Measurements from ENCODE around the gene METTL23. TPM values are rescaled to one million over a fixed set of nuclear protein-coding genes. Genes with fewer than 3 reads are reported as not detected.
A peak's percentile ranks its signal among the peaks of the same experiment; 100 is the strongest.

The METTL23 gene
- polyA plus RNA-seq, 1 donor (not counting 4 experiments of a cell fraction or from before 2014, with no cell fraction given): 48.3 TPM

DNA sequence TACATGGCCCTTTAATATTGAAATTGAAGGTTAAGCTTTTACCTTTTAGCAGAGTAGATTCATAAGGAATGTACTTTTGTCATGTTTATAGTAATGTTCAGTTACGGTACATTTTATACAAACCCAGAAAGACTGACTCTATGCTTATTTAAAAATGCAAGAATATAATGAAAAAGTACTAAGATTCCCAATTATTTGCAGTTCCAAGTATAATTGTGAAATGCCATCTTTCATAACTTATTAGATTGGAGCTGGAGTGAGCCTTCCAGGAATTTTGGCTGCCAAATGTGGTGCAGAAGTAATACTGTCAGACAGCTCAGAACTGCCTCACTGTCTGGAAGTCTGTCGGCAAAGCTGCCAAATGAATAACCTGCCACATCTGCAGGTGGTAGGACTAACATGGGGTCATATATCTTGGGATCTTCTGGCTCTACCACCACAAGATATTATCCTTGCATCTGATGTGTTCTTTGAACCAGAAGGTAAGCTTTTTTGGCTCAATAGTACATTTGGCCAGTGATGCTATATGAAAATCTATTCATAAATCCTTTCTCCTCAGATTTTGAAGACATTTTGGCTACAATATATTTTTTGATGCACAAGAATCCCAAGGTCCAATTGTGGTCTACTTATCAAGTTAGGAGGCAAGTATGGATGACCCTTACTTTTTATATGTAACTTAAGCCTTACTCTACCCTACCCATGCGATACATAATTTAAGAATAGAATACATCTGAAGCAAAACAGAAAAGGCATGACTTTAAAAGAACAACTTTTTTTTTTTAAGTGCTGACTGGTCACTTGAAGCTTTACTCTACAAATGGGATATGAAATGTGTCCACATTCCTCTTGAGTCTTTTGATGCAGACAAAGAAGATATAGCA lies 6.3 kb downstream of the METTL23 start:
- no peaks in the 10 kb centered on the region for H3K27me3 ChIP-seq (ENCODE audit: control insufficient read depth, extremely low read depth, insufficient read depth, low read length)
- FAIRE-seq (no peak), DNase-seq (ENCODE audit: low read depth, low spot score) (no peak)
- dilution Hi-C loops (cut with MboI; ENCODE audit: extremely low pct_ligation_motif_present, low sequenced_read_pairs): no loop called here
- peaks cover 69% of the 10 kb centered on the region for H3K79me2 ChIP-seq (ENCODE audit: control insufficient read depth, insufficient read depth, low read length)
- peaks cover 14 to 40% of the 10 kb centered on the region in 2 experiments for H3K36me3 ChIP-seq (ENCODE audit: control insufficient read depth in 2 of 2, extremely low read depth in 1 of 2, insufficient read depth in 2 of 2, low read length in 2 of 2)
- H3K9me1 ChIP-seq (ENCODE audit: control insufficient read depth, extremely low read depth, insufficient read depth, low read length): no peaks in the 10 kb centered on the region
- H3K27ac ChIP-seq (ENCODE audit: control insufficient read depth, insufficient read depth, low read length): no peak overlapping the region
- H3K9ac ChIP-seq (ENCODE audit: control insufficient read depth, extremely low read depth, insufficient read depth, low read length): peak overlapping the region; percentile 1
- H3K4me2 ChIP-seq (ENCODE audit: control insufficient read depth, extremely low read depth, insufficient read depth, low read depth, low read length): peak overlapping the region; percentile 96
- TF ChIP-seq, protein P1, sequence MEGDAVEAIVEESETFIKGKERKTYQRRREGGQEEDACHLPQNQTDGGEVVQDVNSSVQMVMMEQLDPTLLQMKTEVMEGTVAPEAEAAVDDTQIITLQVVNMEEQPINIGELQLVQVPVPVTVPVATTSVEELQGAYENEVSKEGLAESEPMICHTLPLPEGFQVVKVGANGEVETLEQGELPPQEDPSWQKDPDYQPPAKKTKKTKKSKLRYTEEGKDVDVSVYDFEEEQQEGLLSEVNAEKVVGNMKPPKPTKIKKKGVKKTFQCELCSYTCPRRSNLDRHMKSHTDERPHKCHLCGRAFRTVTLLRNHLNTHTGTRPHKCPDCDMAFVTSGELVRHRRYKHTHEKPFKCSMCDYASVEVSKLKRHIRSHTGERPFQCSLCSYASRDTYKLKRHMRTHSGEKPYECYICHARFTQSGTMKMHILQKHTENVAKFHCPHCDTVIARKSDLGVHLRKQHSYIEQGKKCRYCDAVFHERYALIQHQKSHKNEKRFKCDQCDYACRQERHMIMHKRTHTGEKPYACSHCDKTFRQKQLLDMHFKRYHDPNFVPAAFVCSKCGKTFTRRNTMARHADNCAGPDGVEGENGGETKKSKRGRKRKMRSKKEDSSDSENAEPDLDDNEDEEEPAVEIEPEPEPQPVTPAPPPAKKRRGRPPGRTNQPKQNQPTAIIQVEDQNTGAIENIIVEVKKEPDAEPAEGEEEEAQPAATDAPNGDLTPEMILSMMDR (optimal IDR thresholded peaks at IDR 0.05 in 1 of 3, IDR thresholded peaks at IDR 0.05 in 1 of 3, conservative IDR thresholded peaks at IDR 0.05 in 1 of 3; ENCODE audit: extremely low read depth in 1 of 3, insufficient read depth in 2 of 3, low read length in 3 of 3): no peak
- TF ChIP-seq EZH2 (IDR thresholded peaks at IDR 0.05; ENCODE audit: low read length): no peak
- no peak overlapping the region for H2AFZ ChIP-seq (ENCODE audit: control insufficient read depth, low read length)
- peaks cover 24% of the 10 kb centered on the region for H3K4me1 ChIP-seq (ENCODE audit: control insufficient read depth, extremely low read depth, insufficient read depth, low read length)
- peak overlapping the region in 2 of 3 experiments; percentile 98 to 100 for H3K4me3 ChIP-seq (ENCODE audit: control insufficient read depth in 2 of 3, extremely low read depth in 1 of 3, insufficient read depth in 2 of 3, low read depth in 1 of 3, low read length in 3 of 3)
- no peaks in the 10 kb centered on the region for H3K9me3 ChIP-seq (ENCODE audit: control insufficient read depth, low read depth, low read length)
- peaks cover 28% of the 10 kb centered on the region for H4K20me1 ChIP-seq (ENCODE audit: control insufficient read depth, extremely low read depth, insufficient read depth, low read length)

DNA sequence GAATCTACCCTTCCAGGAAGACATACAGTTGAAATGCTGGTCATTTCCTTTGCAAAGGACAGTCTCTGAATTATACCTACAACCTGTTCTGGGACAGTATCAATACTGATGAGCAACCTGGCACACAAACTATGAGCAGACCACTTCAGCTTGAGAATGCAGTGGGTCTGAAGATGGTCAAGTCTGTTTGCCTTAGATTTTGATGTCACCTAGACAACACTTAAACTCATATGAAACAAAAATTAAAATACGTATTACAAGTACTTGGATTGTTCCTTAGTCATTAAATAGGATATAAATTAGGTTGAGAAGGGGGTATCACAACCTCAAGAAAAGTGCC lies 6.9 kb downstream of the METTL23 start:
- H3K27ac ChIP-seq (ENCODE audit: control insufficient read depth, insufficient read depth, low read length): no peak overlapping the region
- FAIRE-seq (no peak), DNase-seq (ENCODE audit: low read depth, low spot score) (no peak)
- no peaks in the 10 kb centered on the region for H3K27me3 ChIP-seq (ENCODE audit: control insufficient read depth, extremely low read depth, insufficient read depth, low read length)
- no peaks in the 10 kb centered on the region for H3K9me3 ChIP-seq (ENCODE audit: control insufficient read depth, low read depth, low read length)
- H2AFZ ChIP-seq (ENCODE audit: control insufficient read depth, low read length): no peak overlapping the region
- peaks cover 23% of the 10 kb centered on the region for H3K4me1 ChIP-seq (ENCODE audit: control insufficient read depth, extremely low read depth, insufficient read depth, low read length)
- dilution Hi-C loops (cut with MboI; ENCODE audit: extremely low pct_ligation_motif_present, low sequenced_read_pairs): no loop called here
- no peak for TF ChIP-seq EZH2 (IDR thresholded peaks at IDR 0.05; ENCODE audit: low read length)
- TF ChIP-seq, protein P1 (optimal IDR thresholded peaks at IDR 0.05 in 1 of 3, IDR thresholded peaks at IDR 0.05 in 1 of 3, conservative IDR thresholded peaks at IDR 0.05 in 1 of 3; ENCODE audit: extremely low read depth in 1 of 3, insufficient read depth in 2 of 3, low read length in 3 of 3): no peak
- peaks cover 28% of the 10 kb centered on the region for H4K20me1 ChIP-seq (ENCODE audit: control insufficient read depth, extremely low read depth, insufficient read depth, low read length)
- H3K4me3 ChIP-seq (ENCODE audit: control insufficient read depth in 2 of 3, extremely low read depth in 1 of 3, insufficient read depth in 2 of 3, low read depth in 1 of 3, low read length in 3 of 3): peak overlapping the region in 2 of 3 experiments; percentile 98 to 100
- no peaks in the 10 kb centered on the region for H3K9me1 ChIP-seq (ENCODE audit: control insufficient read depth, extremely low read depth, insufficient read depth, low read length)
- peak overlapping the region; percentile 96 for H3K4me2 ChIP-seq (ENCODE audit: control insufficient read depth, extremely low read depth, insufficient read depth, low read depth, low read length)
- peaks cover 14 to 40% of the 10 kb centered on the region in 2 experiments for H3K36me3 ChIP-seq (ENCODE audit: control insufficient read depth in 2 of 2, extremely low read depth in 1 of 2, insufficient read depth in 2 of 2, low read length in 2 of 2)
- H3K79me2 ChIP-seq (ENCODE audit: control insufficient read depth, insufficient read depth, low read length): peaks cover 66% of the 10 kb centered on the region
- H3K9ac ChIP-seq (ENCODE audit: control insufficient read depth, extremely low read depth, insufficient read depth, low read length): no peak overlapping the region
